ENCODE measurements around the gene MED27. TPM values are rescaled to one million over a fixed set of nuclear protein-coding genes. Genes with fewer than 3 reads are reported as not detected.

MED27 gene
- total and polyA plus RNA-seq, 2 of the 4 experiments (the other 2 are of a cell fraction): 50.2 to 63.4 TPM

DNA sequence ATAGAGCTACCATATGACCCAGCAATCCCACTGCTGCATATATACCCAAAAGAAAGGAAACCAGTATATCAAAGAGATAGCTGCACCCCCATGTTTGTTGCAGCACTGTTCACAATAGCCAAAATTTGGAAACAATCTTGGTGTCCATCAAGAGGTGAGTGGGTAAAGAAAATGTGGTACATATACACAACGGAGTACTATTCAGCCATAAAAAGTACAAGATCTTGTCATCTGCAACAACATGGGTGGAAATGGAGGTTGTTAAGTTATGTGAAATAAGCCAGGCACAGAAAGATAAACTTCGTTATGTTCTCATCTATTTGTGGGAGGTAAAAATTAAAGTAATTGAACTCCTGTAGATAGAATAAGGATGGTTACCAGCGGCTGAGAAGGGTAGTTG lies 145.0 kb downstream of the MED27 start:
- Histone ChIP-seq H2AFZ (replicated peaks; ENCODE audit: low read length, poor library complexity) (no peak overlapping the region), H3K14ac (replicated peaks; ENCODE audit: low read depth, low read length) (no peak overlapping the region), H3K9me3 (ENCODE audit: control insufficient read depth, insufficient read depth, low read length) (no peaks in the 10 kb centered on the region), H2AK5ac (ENCODE audit: low read depth, low read length) (no peak overlapping the region), H3K27me3 (ENCODE audit: control insufficient read depth, insufficient read depth, low read length) (no peaks in the 10 kb centered on the region), H3K9me1 (ENCODE audit: insufficient read depth, low read length) (no peaks in the 10 kb centered on the region; the same call in 1 of the 2 replicates), H3K27ac (ENCODE audit: insufficient read depth, low read length) (no peak overlapping the region), H2BK20ac (ENCODE audit: low read depth, low read length) (no peak overlapping the region), H2BK15ac (ENCODE audit: low read depth, low read length) (no peak overlapping the region), H3K9ac (ENCODE audit: low read depth, low read length) (no peak overlapping the region), H3K23ac (ENCODE audit: low read depth, low read length) (no peak overlapping the region), H3K36me3 (ENCODE audit: control insufficient read depth, insufficient read depth, low read length) (peaks cover 5% of the 10 kb centered on the region), H3K4ac (ENCODE audit: low read depth, low read length) (no peak overlapping the region), H3K18ac (ENCODE audit: low read depth, low read length) (no peak overlapping the region), H2BK120ac (ENCODE audit: low read depth, low read length) (no peak overlapping the region), H4K91ac (ENCODE audit: insufficient read depth, low read depth, low read length) (no peak overlapping the region), H3K4me2 (ENCODE audit: low read depth, low read length) (no peak overlapping the region), H3K4me1 (ENCODE audit: control insufficient read depth, insufficient read depth, low read length) (no peaks in the 10 kb centered on the region), H2BK5ac (ENCODE audit: low read depth, low read length, poor library complexity, severe bottlenecking) (no peak overlapping the region), H3K56ac (ENCODE audit: extremely low read depth, insufficient read depth, low read length) (no peak overlapping the region), H4K8ac (ENCODE audit: low read depth in 2 of 2, low read length in 2 of 2) (no peak overlapping the region), H4K5ac (ENCODE audit: low read depth, low read length) (no peak overlapping the region), H2AK9ac (replicated peaks; ENCODE audit: low read depth, low read length, poor library complexity) (no peak overlapping the region), H3K79me1 (ENCODE audit: low read depth in 1 of 2, low read length in 2 of 2) (peaks cover 7 to 14% of the 10 kb centered on the region in 2 experiments), H3K4me3 (ENCODE audit: insufficient read depth, low read depth, low read length) (no peak overlapping the region), H4K20me1 (ENCODE audit: insufficient read depth, low read length) (peaks cover 3% of the 10 kb centered on the region; the same call in 1 of the 2 replicates)
- dilution Hi-C loops (cut with HindIII; ENCODE audit: low sequenced_read_pairs, unreplicated experiment): no loop called here
- intact Hi-C loops (cut with micrococcal nuclease): no loop called here
- ChIA-PET POLR2A (ENCODE audit: unreplicated experiment) (no interaction called here), CTCF (no interaction called here)
- TF ChIP-seq CEBPB (IDR thresholded peaks at IDR 0.05; ENCODE audit: low read depth, low read length): no peak
- no peak for TF ChIP-seq RAD21 (IDR thresholded peaks at IDR 0.05; ENCODE audit: low read length)
- TF ChIP-seq, protein P1, sequence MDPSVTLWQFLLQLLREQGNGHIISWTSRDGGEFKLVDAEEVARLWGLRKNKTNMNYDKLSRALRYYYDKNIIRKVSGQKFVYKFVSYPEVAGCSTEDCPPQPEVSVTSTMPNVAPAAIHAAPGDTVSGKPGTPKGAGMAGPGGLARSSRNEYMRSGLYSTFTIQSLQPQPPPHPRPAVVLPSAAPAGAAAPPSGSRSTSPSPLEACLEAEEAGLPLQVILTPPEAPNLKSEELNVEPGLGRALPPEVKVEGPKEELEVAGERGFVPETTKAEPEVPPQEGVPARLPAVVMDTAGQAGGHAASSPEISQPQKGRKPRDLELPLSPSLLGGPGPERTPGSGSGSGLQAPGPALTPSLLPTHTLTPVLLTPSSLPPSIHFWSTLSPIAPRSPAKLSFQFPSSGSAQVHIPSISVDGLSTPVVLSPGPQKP (IDR thresholded peaks at IDR 0.05; ENCODE audit: borderline replicate concordance, low read depth, low read length): no peak
- no peak for TF ChIP-seq MAZ (IDR thresholded peaks at IDR 0.05; ENCODE audit: borderline replicate concordance, low read depth, low read length)
- TF ChIP-seq, protein P2, sequence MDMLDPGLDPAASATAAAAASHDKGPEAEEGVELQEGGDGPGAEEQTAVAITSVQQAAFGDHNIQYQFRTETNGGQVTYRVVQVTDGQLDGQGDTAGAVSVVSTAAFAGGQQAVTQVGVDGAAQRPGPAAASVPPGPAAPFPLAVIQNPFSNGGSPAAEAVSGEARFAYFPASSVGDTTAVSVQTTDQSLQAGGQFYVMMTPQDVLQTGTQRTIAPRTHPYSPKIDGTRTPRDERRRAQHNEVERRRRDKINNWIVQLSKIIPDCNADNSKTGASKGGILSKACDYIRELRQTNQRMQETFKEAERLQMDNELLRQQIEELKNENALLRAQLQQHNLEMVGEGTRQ (IDR thresholded peaks at IDR 0.05; ENCODE audit: low read depth, low read length): no peak
- no peak for TF ChIP-seq RFX5 (IDR thresholded peaks at IDR 0.05; ENCODE audit: low read depth, low read length)
- TF ChIP-seq MXI1 (IDR thresholded peaks at IDR 0.05; ENCODE audit: borderline replicate concordance, low read depth, low read length): no peak
- TF ChIP-seq BHLHE40 (IDR thresholded peaks at IDR 0.05; ENCODE audit: low read depth, low read length): no peak
- no peak for TF ChIP-seq RCOR1 (IDR thresholded peaks at IDR 0.05; ENCODE audit: insufficient replicate concordance, low read length)
- no peak for TF ChIP-seq POLR2A (IDR thresholded peaks at IDR 0.05; ENCODE audit: low read depth, low read length)
- TF ChIP-seq CHD1 (IDR thresholded peaks at IDR 0.05; ENCODE audit: low read depth, low read length): no peak
- DNase-seq (no peak), ATAC-seq (ENCODE audit: low read depth) (no peak)
- no TSS peak for BruUV-seq (replicated peaks)
- in situ Hi-C loops (cut with MboI; ENCODE audit: low sequenced_read_pairs): no loop called here
- no CpG with 5 or more reads among the region's 3 CpGs for WGBS, 2 experiments (ENCODE audit: extremely low coverage in 2 of 2, insufficient read length in 1 of 2)
